HG03460 (cell line): Measurements from ENCODE around the gene ADGRF4.
"Not testable (repeated sequence)": the region's sequence is repeated elsewhere in the genome, so short reads cannot be mapped to it uniquely, and the experiment has no call there.

ENCODE experiments used
- ATAC-seq: cut with Tn5 transposase; IDR thresholded peaks from one replicate; pipeline ENCODE4 v1.9.1; 2021; ENCODE audit not compliant: unreplicated experiment

The ADGRF4 gene

GRCh38 chr6:47733879-47734558 lies 35.6 kb downstream of the ADGRF4 start:
- peak; percentile 78 for ATAC-seq

- ATAC-seq = no peak
Observed at GRCh38 chr6:47734831-47735481, 36.6 kb downstream of the ADGRF4 start.

GRCh38 chr6:47736083-47736700 lies 37.8 kb downstream of the ADGRF4 start:
- no peak for ATAC-seq

GRCh38 chr6:47737406-47737805 lies 39.0 kb downstream of the ADGRF4 start:
- ATAC-seq = no peak

- ATAC-seq = no peak
Observed at GRCh38 chr6:47740714-47741113, 42.3 kb downstream of the ADGRF4 start.

GRCh38 chr6:47741807-47742206 lies 43.4 kb downstream of the ADGRF4 start:
- no peak for ATAC-seq

GRCh38 chr6:47743744-47744143 lies 45.4 kb downstream of the ADGRF4 start:
- ATAC-seq = no peak

- ATAC-seq = not testable (repeated sequence)
Observed at GRCh38 chr6:47745269-47745668, 46.9 kb downstream of the ADGRF4 start.

- ATAC-seq = no peak
Observed at GRCh38 chr6:47749757-47750156, 51.4 kb downstream of the ADGRF4 start.

- no peak for ATAC-seq
Observed at GRCh38 chr6:47752801-47753200, 54.4 kb downstream of the ADGRF4 start.

GRCh38 chr6:47759364-47759763 lies 61.0 kb downstream of the ADGRF4 start:
- no peak for ATAC-seq

- ATAC-seq = no peak
Observed at GRCh38 chr6:47762502-47762901, 64.1 kb downstream of the ADGRF4 start.

- no peak for ATAC-seq
Observed at GRCh38 chr6:47766445-47766844, 68.1 kb downstream of the ADGRF4 start.

GRCh38 chr6:47767102-47767501 lies 68.7 kb downstream of the ADGRF4 start:
- no peak for ATAC-seq

- no peak for ATAC-seq
Observed at GRCh38 chr6:47769982-47770381, 71.6 kb downstream of the ADGRF4 start.
